Subcutaneous adipose tissue (tissue), 4 donors: ENCODE data around the gene ADAMTS12. TPM values are rescaled to one million over a fixed set of nuclear protein-coding genes. Genes with fewer than 3 reads are reported as not detected.

Experiments used
- CTCF ChIP-seq: fragments of 450-650 bp; IDR thresholded peaks from one replicate; pipeline ENCODE4 v1.5.1; 2016; ENCODE audit warnings: low read depth, mild to moderate bottlenecking, control low read depth, antibody characterized with exemption, moderate library complexity
- total RNA-seq, 4 donors: library from RNA; depleted of rRNA; stranded (reverse); fragments of >200 nt; gene quantifications; one replicate each; pipeline ENCODE4 v1.1.0, GENCODE V29; 2016

The ADAMTS12 gene
- total RNA-seq, 4 donors from 2014 or later, result 13.8 to 49.4 (median 20.2) TPM

- no peak for TF ChIP-seq CTCF
These were observed 46.1 kb upstream of the ADAMTS12 start for GRCh38 chr5:33937707-33938506.

- TF ChIP-seq CTCF, result no peak
These were observed 45.4 kb upstream of the ADAMTS12 start for GRCh38 chr5:33937017-33937706.

GRCh38 chr5:33936381-33937016 is 44.7 kb upstream of the ADAMTS12 start, which contains the start of gene RXFP3:
TSS of gene RXFP3 (plus strand) at chr5:33936386. CDS start at chr5:33936741, 355 bp downstream.
- TF ChIP-seq CTCF, result no peak

- no peak for TF ChIP-seq CTCF
These were observed 44.2 kb upstream of the ADAMTS12 start for GRCh38 chr5:33936004-33936380.

- TF ChIP-seq CTCF, result no peak
These were observed 42.4 kb upstream of the ADAMTS12 start for GRCh38 chr5:33934176-33934575.

- no peak for TF ChIP-seq CTCF
These were observed 42.0 kb upstream of the ADAMTS12 start for GRCh38 chr5:33933723-33934169.

GRCh38 chr5:33931136-33931535 is 39.3 kb upstream of the ADAMTS12 start:
- no peak for TF ChIP-seq CTCF
